Erythroblast (primary cell): ENCODE results near the gene ZC3H8.
"Not testable (repeated sequence)": the region's sequence is repeated elsewhere in the genome, so short reads cannot be mapped to it uniquely, and the experiment has no call there.

ENCODE experiments used
- DNase-seq, 2 experiments: peaks; one replicate each; lab custom pipeline; 2025; lab: John Stamatoyannopoulos, UW
- GATA1 ChIP-seq: IDR thresholded peaks from 2 replicates; pipeline ENCODE4 v1.6.1; 2011; ENCODE audit warnings: low read depth, mild to moderate bottlenecking, control low read depth, low read length, moderate library complexity
- POLR2A ChIP-seq: IDR thresholded peaks from 2 replicates; pipeline ENCODE4 v1.6.1; 2011; ENCODE audit warnings: mild to moderate bottlenecking, low read length

The ZC3H8 gene

GRCh38 chr2:112244854-112245253, 10.0 kb downstream of the ZC3H8 start:
- no peak for DNase-seq
- no peak for TF ChIP-seq POLR2A
- TF ChIP-seq GATA1, result no peak

- TF ChIP-seq POLR2A, result no peak
- DNase-seq, result no peak
Observed at GRCh38 chr2:112243233-112243632, 11.6 kb downstream of the ZC3H8 start.

GRCh38 chr2:112242384-112242783, 12.5 kb downstream of the ZC3H8 start:
- TF ChIP-seq GATA1 (no peak), POLR2A (no peak)

GRCh38 chr2:112239862-112240261, 15.0 kb downstream of the ZC3H8 start:
- TF ChIP-seq POLR2A (no peak), GATA1 (no peak)

More at GRCh38 chr2:112242384-112242783, 12.5 kb downstream of the ZC3H8 start:
- DNase-seq, result no peak

DNA sequence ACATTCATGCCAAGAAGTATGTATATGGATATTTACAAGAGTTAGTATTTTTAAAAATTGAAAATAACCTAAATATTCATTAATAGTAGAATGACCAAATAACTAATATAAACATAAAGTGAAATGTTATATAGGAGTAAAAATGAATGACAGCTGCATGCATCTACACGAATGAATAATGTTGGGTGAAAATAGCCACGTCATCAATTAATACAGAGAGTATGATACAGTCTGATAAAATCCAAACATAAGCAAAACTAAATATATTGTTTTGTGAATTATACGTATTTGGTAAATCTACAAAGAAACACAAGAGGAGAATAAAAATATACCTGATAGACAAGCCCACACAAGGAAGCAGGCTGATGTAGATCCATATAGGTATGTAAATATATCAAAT, 24.5 kb downstream of the ZC3H8 start:
- DNase-seq, result no peak
- TF ChIP-seq GATA1 (no peak), POLR2A (no peak)

More at GRCh38 chr2:112239862-112240261, 15.0 kb downstream of the ZC3H8 start:
- DNase-seq, result peak; percentile 39 to 81

DNA sequence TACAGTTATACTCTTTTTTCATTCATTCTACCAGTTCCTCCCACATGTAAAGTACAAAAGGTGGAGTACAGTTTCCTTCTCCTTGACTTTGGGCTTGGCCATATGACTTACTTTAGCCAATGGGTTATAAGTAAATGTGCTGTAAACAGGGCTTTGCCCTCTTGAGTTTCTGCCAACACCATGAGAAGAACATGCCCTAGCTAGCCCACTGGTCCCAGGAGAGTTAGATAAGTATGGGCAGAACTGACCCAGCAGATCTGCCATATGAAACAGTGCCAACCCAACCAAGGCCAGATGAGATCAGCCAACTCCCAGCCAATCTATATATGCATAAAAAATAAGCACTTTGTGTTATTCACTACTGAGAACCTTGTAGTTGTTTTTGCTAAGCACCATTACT, 25.5 kb downstream of the ZC3H8 start:
- no peak for DNase-seq
- TF ChIP-seq POLR2A, result no peak
- TF ChIP-seq GATA1, result no peak

DNA sequence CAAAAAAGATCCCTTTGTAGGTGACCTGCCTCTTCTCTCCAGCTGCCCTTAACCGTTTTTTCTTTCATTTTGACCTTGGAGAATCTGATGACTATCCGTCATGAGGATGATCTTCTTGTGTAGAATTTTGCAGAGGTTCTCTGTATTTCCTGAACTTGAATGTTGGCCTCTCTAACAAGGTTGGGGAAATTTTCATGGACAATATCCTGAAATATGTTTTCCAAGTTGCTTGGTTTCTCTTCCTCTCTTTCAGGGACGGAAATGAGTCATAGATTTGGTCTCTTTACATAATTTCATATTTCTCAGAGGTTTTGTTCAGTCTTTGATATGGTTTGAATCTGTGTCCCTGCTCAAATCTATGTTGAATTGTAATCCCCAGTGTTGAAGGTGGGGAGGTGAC, 34.0 kb downstream of the ZC3H8 start:
- TF ChIP-seq GATA1 (no peak), POLR2A (no peak)
- no peak for DNase-seq

DNA sequence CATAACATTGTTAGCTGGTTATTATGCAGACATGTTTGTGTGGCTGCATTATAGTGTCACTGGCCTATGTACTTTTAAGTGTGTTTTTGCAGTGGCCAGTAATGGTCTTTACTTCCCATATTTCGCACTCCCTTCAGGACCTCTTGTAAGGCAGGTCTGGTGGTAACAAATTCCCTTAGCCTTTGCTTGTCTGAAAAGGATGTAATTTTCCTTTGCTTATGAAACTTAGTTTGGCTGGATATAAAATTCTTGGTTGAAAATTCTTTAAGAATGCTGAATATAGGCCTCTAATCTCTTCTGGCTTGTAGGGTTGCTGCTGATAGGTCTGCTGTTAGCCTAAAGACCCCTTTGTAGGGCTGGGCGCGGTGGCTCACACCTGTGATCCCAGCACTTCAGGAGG, 34.7 kb downstream of the ZC3H8 start:
- DNase-seq, result no peak
- TF ChIP-seq POLR2A, result no peak

DNA sequence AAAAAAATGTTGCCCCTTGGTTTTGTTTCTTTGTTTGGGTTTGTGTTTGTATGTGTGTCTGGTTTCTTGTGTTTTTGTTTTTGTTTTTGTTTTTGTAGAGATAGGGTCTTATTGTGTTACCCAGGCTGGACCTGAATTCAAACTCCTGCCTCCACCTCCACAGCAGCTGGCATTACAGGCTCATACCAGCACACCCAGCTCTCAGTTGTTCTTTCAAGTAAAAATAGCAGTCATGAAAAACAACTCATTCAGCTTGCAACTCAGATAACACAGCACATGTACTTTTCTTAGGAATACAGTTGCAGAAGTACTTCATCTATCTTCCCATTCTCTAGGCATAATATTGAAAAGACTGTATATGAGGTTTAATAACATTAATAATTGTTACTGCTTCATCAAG, 37.0 kb downstream of the ZC3H8 start:
- TF ChIP-seq GATA1, result no peak
- no peak for TF ChIP-seq POLR2A
- DNase-seq, result no peak

DNA sequence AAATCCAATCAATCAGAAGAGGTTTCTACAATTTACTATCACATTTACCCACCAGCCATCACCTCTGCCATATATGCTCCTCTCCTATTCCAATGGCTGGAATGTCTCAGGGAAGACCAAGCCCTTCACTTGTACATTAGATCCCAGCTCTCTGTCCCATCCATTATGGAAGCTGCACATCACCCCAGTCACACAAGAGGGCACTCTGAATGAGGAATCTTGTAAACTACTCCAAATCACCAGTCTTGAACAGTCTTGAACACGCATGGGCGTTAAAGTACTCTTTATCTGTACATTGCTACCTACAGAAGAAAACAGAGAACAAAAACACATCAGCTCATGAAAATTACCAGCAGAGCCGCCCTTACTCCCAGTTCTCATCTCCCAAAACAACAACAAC, 38.7 kb downstream of the ZC3H8 start:
- no peak for TF ChIP-seq POLR2A
- no peak for TF ChIP-seq GATA1
- peak; percentile 26 to 27 for DNase-seq

GRCh38 chr2:112207905-112208304, 46.9 kb downstream of the ZC3H8 start:
- DNase-seq, result not testable (repeated sequence)

- DNase-seq, result peak; percentile 24 to 34
- no peak for TF ChIP-seq GATA1
- TF ChIP-seq POLR2A, result no peak
Observed at GRCh38 chr2:112204411-112204810, 50.4 kb downstream of the ZC3H8 start.

GRCh38 chr2:112201696-112202430, 53.0 kb downstream of the ZC3H8 start:
- no peak for DNase-seq
- TF ChIP-seq GATA1 (no peak), POLR2A (no peak)

- no peak for DNase-seq
- TF ChIP-seq POLR2A (no peak), GATA1 (no peak)
Observed at GRCh38 chr2:112199188-112199587, 55.7 kb downstream of the ZC3H8 start.

DNA sequence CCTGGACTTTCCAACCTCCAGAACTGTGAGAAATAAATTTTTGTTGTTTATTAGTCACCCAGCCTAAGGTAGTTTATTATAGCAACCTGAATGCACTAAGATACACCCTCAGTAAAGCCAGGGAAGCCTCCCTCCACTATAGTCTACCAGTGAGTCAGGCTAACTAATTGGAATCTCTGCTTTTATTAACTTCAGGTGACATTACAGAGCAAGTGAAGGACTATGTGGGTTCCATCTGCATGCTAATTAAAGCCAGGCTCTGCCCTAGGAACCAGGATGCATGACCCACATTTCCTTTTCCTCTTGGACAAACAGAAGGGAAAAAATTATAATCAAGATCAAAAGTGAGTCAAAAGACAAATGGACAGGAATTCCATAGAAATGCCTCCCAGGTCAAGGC, 56.1 kb downstream of the ZC3H8 start:
- no peak for DNase-seq

More for the DNA sequence above, 56.1 kb downstream of the ZC3H8 start:
- TF ChIP-seq POLR2A (no peak), GATA1 (no peak)
